Naive thymus-derived CD4-positive, alpha-beta T cell (primary cell): Measurements from ENCODE around the gene LRRC45. TPM values are rescaled to one million over a fixed set of nuclear protein-coding genes. Genes with fewer than 3 reads are reported as not detected.

Source experiments
- ATAC-seq: fragments of 150-1000 bp; cut with Tn5 transposase; 2 replicates; pipeline ENCODE4 v1.10.0; 2021; ENCODE audit warnings: mild to moderate bottlenecking, moderate library complexity
- CTCF ChIA-PET: fragments of 350-600 bp; sonication (Branson Sonifier 250); formaldehyde crosslinking; loops from one replicate; lab custom pipeline; 2021; ENCODE audit warnings: antibody characterized with exemption; lab: Charles Lee
- POLR2A ChIA-PET: fragments of 350-600 bp; sonication (Branson Sonifier 250); formaldehyde crosslinking; loops from one replicate; lab custom pipeline; 2021; ENCODE audit warnings: antibody characterized with exemption, inconsistent platforms; lab: Charles Lee
- DNase-seq, 9 donors: peaks; one replicate each; pipeline versions ENCODE4 v3.0.0 to v3.0.0-alpha.2; 2020 to 2022; ENCODE audit warnings: mixed read lengths in 1 of 9
- H3K27ac ChIP-seq: one replicate; pipeline ENCODE4 v1.7.0; 2013; ENCODE audit warnings: mild to moderate bottlenecking, low read depth, low read length, moderate library complexity
- H3K27me3 ChIP-seq, 2 donors: one replicate each; pipeline ENCODE4 v1.7.0; 2013; ENCODE audit warnings: low read length in 2 of 2, mild to moderate bottlenecking in 2 of 2, moderate library complexity in 2 of 2; ENCODE audit not compliant: control insufficient read depth in 2 of 2, insufficient read depth in 2 of 2
- H3K36me3 ChIP-seq, 3 experiments: 1 replicate in 2 of 3; 2 replicates in 1 of 3; pipeline ENCODE4 v1.7.0; 2013; ENCODE audit warnings: low read length in 3 of 3, mild to moderate bottlenecking in 3 of 3, moderate library complexity in 1 of 3; ENCODE audit not compliant: insufficient read depth in 3 of 3, control insufficient read depth in 2 of 3
- H3K4me1 ChIP-seq, 2 donors: one replicate each; pipeline ENCODE4 v1.7.0; 2013; ENCODE audit warnings: low read length in 2 of 2, mild to moderate bottlenecking in 2 of 2, moderate library complexity in 1 of 2; ENCODE audit not compliant: control insufficient read depth in 2 of 2, insufficient read depth in 2 of 2
- H3K4me3 ChIP-seq: 2 replicates; pipeline ENCODE4 v1.7.0; 2013; ENCODE audit warnings: mild to moderate bottlenecking, low read length
- H3K9me3 ChIP-seq, 3 experiments: 1 replicate in 2 of 3; 2 replicates in 1 of 3; pipeline ENCODE4 v1.7.0; 2013; ENCODE audit warnings: low read length in 3 of 3; ENCODE audit not compliant: control insufficient read depth in 2 of 3
- H3K27ac Mint-ChIP-seq, 9 donors: one replicate each; pipeline ENCODE4 v1.8.0; 2020 to 2022; ENCODE audit warnings: mixed read lengths in 9 of 9, mild to moderate bottlenecking in 8 of 9, moderate library complexity in 5 of 9, inconsistent platforms in 2 of 9
- H3K27me3 Mint-ChIP-seq, 5 donors: one replicate each; pipeline ENCODE4 v1.8.0; 2021 to 2022; ENCODE audit warnings: mixed read lengths in 5 of 5, mild to moderate bottlenecking in 1 of 5
- H3K36me3 Mint-ChIP-seq, 5 donors: one replicate each; pipeline ENCODE4 v1.8.0; 2020 to 2022; ENCODE audit warnings: mixed read lengths in 5 of 5, mild to moderate bottlenecking in 3 of 5, inconsistent platforms in 1 of 5
- H3K4me1 Mint-ChIP-seq, 7 donors: one replicate each; pipeline ENCODE4 v1.8.0; 2020 to 2022; ENCODE audit warnings: mixed read lengths in 7 of 7, mild to moderate bottlenecking in 3 of 7, inconsistent platforms in 1 of 7
- H3K4me3 Mint-ChIP-seq, 10 donors: one replicate each; pipeline ENCODE4 v1.8.0; 2020 to 2022; ENCODE audit warnings: mild to moderate bottlenecking in 10 of 10, mixed read lengths in 10 of 10, moderate library complexity in 6 of 10, inconsistent platforms in 2 of 10
- H3K9me3 Mint-ChIP-seq, 11 donors: one replicate each; pipeline ENCODE4 v1.8.0; 2020 to 2022; ENCODE audit warnings: mixed read lengths in 11 of 11, mild to moderate bottlenecking in 4 of 11, inconsistent platforms in 1 of 11, moderate library complexity in 1 of 11
- intact Hi-C, 2 donors: fragments of 100-400 bp; cut with micrococcal nuclease; formaldehyde crosslinking; loops; one replicate each; pipeline ENCODE4 v1.15.1; 2023
- polyA plus RNA-seq, 2 donors: library from polyadenylated mRNA; unstranded; fragments of 300-500 nt; fragmentation: Illumina TruSeq; gene quantifications; one replicate each; pipeline ENCODE4 v1.2.3, GENCODE V29; 2021
- total RNA-seq, 6 experiments: library from RNA in 5 of 6; stranded (reverse) in 5 of 6; gene quantifications; 1 replicate in 5 of 6; 2 replicates in 1 of 6; pipeline ENCODE4 v1.2.3 and lab custom pipeline; 2021 to 2026

The LRRC45 gene
- total and polyA plus RNA-seq, 7 experiments from 2014 or later: 4.1 to 39.1 (median 12.0) TPM

DNA sequence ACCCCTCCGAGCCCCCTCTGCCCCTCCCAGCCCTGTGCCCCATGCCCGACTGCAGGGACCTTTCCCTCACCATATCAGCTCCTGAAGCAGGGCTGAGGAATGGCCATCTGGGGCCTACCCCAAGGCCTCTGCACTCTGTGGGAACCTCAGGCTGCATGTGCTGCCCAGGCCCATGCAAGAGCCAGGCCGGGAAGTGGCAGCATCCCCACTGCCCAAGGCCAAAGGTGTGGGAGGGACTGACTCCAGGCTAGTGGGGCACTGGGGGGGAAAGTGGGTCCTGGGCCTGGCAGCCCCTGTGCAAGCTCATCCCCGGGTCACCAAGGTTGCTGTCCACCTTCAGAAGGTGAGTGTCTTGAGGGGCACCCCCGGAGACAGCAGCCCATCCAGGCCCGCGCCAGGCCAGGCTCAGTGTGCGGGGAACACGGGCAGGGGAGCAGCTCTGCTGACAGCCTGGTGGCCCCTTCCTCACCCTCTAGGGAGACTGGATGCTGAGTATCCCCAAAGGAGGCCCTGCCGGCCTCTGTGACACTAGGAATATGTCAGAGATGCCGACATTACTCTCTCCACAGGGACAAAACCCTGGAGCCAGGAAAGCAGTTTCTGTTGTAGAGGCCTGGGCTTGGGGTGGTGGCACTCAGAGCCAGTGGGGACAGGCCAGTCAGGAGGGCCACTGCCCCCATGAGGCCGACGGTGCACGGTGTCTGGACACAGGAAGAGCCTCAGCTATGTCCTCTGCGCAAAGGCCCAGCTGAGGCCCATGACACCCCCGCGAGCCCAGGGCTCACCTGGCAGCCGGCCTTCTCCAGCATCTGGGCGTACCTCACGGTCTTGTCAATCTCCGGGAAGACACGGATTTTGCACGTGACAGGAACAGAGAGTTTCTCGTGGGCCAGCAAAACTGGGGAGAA is 39.2 kb downstream of the LRRC45 start:
- H3K4me1 ChIP-seq: peaks cover 8 to 27% of the 10 kb centered on the region in 2 donors
- H3K36me3 ChIP-seq: peaks cover 0 to 65% (median 10%) of the 10 kb centered on the region in 3 experiments
- H3K27ac ChIP-seq: no peak overlapping the region
- H3K4me3 ChIP-seq: no peak overlapping the region
- Mint-ChIP-seq H3K4me3 (peak overlapping the region in 1 of 10 donors; percentile 44), H3K9me3 (no peaks in the 10 kb centered on the region), H3K36me3 (peaks cover 0 to 9% (median 0%) of the 10 kb centered on the region in 5 donors), H3K27ac (peak overlapping the region in 2 of 9 donors; percentile 33 to 51), H3K27me3 (no peaks in the 10 kb centered on the region), H3K4me1 (peaks cover 0 to 18% (median 10%) of the 10 kb centered on the region in 7 donors)
- DNase-seq (no peak), ATAC-seq (no peak)
- no peaks in the 10 kb centered on the region for H3K27me3 ChIP-seq
- intact Hi-C loops: no loop called here
- H3K9me3 ChIP-seq: no peaks in the 10 kb centered on the region
- CTCF ChIA-PET: no interaction called here
- POLR2A ChIA-PET: interaction anchor here (0.8 kb wide), 1 partner anchor 9 kb away, joined by 4 read pairs; no protein-coding TSS in a partner anchor

GRCh38 chr17:82062984-82063368 is 39.9 kb downstream of the LRRC45 start:
- Histone ChIP-seq H3K27ac (no peak overlapping the region), H3K9me3 (no peaks in the 10 kb centered on the region), H3K4me3 (no peak overlapping the region), H3K4me1 (peaks cover 8 to 27% of the 10 kb centered on the region in 2 donors), H3K36me3 (peaks cover 0 to 58% (median 7%) of the 10 kb centered on the region in 3 experiments), H3K27me3 (no peaks in the 10 kb centered on the region)
- peaks cover 0 to 5% (median 0%) of the 10 kb centered on the region in 5 donors for H3K36me3 Mint-ChIP-seq
- peak overlapping the region in 1 of 10 donors; percentile 44 for H3K4me3 Mint-ChIP-seq
- peaks cover 0 to 18% (median 10%) of the 10 kb centered on the region in 7 donors for H3K4me1 Mint-ChIP-seq
- ATAC-seq (no peak), DNase-seq (no peak)
- no peak overlapping the region for H3K27ac Mint-ChIP-seq
- no peaks in the 10 kb centered on the region for H3K9me3 Mint-ChIP-seq
- CTCF ChIA-PET: no interaction called here
- H3K27me3 Mint-ChIP-seq: no peaks in the 10 kb centered on the region
- intact Hi-C loops: no loop called here
- POLR2A ChIA-PET: interaction anchor here (1.7 kb wide), 1 partner anchor 64 kb away, joined by 6 read pairs; no protein-coding TSS in a partner anchor

GRCh38 chr17:82063424-82064415 is 40.6 kb downstream of the LRRC45 start:
- Histone ChIP-seq H3K36me3 (peaks cover 0 to 51% (median 7%) of the 10 kb centered on the region in 3 experiments), H3K4me1 (peaks cover 8 to 27% of the 10 kb centered on the region in 2 donors), H3K27ac (peak overlapping the region; percentile 19), H3K9me3 (no peaks in the 10 kb centered on the region), H3K4me3 (no peak overlapping the region), H3K27me3 (no peaks in the 10 kb centered on the region)
- Mint-ChIP-seq H3K4me1 (peaks cover 0 to 18% (median 10%) of the 10 kb centered on the region in 7 donors), H3K27me3 (no peaks in the 10 kb centered on the region), H3K36me3 (peaks cover 0 to 4% (median 0%) of the 10 kb centered on the region in 5 donors), H3K9me3 (no peaks in the 10 kb centered on the region), H3K4me3 (peak overlapping the region; percentile 47 to 81 (median 70)), H3K27ac (peak overlapping the region in 7 of 9 donors; percentile 21 to 76 (median 57))
- DNase-seq (peak in 1 of 9 donors; percentile 7), ATAC-seq (no peak)
- POLR2A ChIA-PET: interaction anchor here (1.7 to 3.9 kb wide), 2 partner anchors 11 to 63 kb away, joined by 6 to 54 read pairs; partner anchors contain the start of genes GPS1 and RFNG
- CTCF ChIA-PET: no interaction called here
- intact Hi-C loops: no loop called here

- Histone ChIP-seq H3K36me3 (peaks cover 0 to 42% (median 6%) of the 10 kb centered on the region in 3 experiments), H3K27me3 (no peaks in the 10 kb centered on the region), H3K27ac (peak overlapping the region; percentile 86), H3K4me1 (peaks cover 8 to 27% of the 10 kb centered on the region in 2 donors), H3K4me3 (peak overlapping the region; percentile 62), H3K9me3 (no peaks in the 10 kb centered on the region)
- peaks cover 0 to 4% (median 0%) of the 10 kb centered on the region in 5 donors for H3K36me3 Mint-ChIP-seq
- intact Hi-C loops: loop anchor here (1.0 kb wide), 6 partner anchors 13 to 62 kb away; partner anchors contain the start of genes DCXR (in 1 of the 2), FASN (in 1 of the 2), GPS1 (in 1 of the 2) and LRRC45 (in 1 of the 2)
- ATAC-seq (no peak), DNase-seq (peak in 1 of 9 donors; percentile 7)
- peaks cover 0 to 18% (median 10%) of the 10 kb centered on the region in 7 donors for H3K4me1 Mint-ChIP-seq
- ChIA-PET POLR2A (interaction anchor here (1.1 to 3.9 kb wide), 4 partner anchors 12 to 227 kb away, joined by 5 to 54 read pairs (median 6); partner anchors contain the start of genes CENPX, GPS1, LRRC45 and RFNG), CTCF (interaction anchor here (1.0 kb wide), 1 partner anchor 27 kb away, joined by 3 read pairs; the partner anchor contains the start of gene DCXR)
- H3K4me3 Mint-ChIP-seq: peak overlapping the region; percentile 47 to 81 (median 70)
- H3K27ac Mint-ChIP-seq: peak overlapping the region in 7 of 9 donors; percentile 38 to 82 (median 62)
- no peaks in the 10 kb centered on the region for H3K9me3 Mint-ChIP-seq
- H3K27me3 Mint-ChIP-seq: no peaks in the 10 kb centered on the region
These were observed 41.5 kb downstream of the LRRC45 start for GRCh38 chr17:82064433-82065192.

DNA sequence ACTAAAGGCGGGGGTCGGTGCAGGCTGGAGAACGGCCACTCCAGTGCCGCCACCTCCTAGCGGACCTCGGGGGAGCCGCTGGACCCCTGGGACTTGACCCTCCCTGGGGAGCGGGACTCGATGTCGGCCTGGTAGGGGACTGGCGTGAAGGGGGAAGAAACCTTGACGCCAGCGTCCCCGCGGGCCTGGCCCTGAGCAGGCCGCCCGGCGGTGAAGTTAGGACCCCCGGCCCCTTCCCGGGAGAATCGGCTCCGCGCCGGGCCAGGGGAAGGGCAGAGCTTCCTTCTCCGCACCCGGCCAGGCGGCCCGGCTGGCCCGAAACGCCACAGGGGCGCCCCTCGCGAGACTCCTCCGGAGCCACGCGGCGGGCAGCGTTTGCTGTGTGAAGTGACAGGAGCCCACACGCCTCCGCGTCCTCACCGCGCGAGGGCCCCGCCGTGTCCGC is 42.1 kb downstream of the LRRC45 start:
- peaks cover 8 to 27% of the 10 kb centered on the region in 2 donors for H3K4me1 ChIP-seq
- no peaks in the 10 kb centered on the region for H3K9me3 ChIP-seq
- Mint-ChIP-seq H3K36me3 (peaks cover 0 to 1% (median 0%) of the 10 kb centered on the region in 5 donors), H3K4me3 (peak overlapping the region in 9 of 10 donors; percentile 25 to 81 (median 71)), H3K9me3 (no peaks in the 10 kb centered on the region), H3K27me3 (no peaks in the 10 kb centered on the region), H3K27ac (peak overlapping the region in 5 of 9 donors; percentile 41 to 82 (median 60)), H3K4me1 (peaks cover 0 to 18% (median 10%) of the 10 kb centered on the region in 7 donors)
- intact Hi-C loops: loop anchor here (1.0 kb wide), 6 partner anchors 14 to 61 kb away; partner anchors contain the start of genes DCXR (in 1 of the 2), FASN (in 1 of the 2), GPS1 (in 1 of the 2) and LRRC45 (in 1 of the 2)
- H3K27ac ChIP-seq: peak overlapping the region; percentile 86
- peak overlapping the region; percentile 62 for H3K4me3 ChIP-seq
- no peaks in the 10 kb centered on the region for H3K27me3 ChIP-seq
- peaks cover 0 to 36% (median 4%) of the 10 kb centered on the region in 3 experiments for H3K36me3 ChIP-seq
- peak in 1 of 9 donors; percentile 9 for DNase-seq
- ChIA-PET POLR2A (interaction anchor here (1.1 to 3.9 kb wide), 7 partner anchors 13 to 227 kb away, joined by 5 to 54 read pairs (median 5); partner anchors contain the start of genes CENPX, GPS1, LRRC45 and RFNG), CTCF (interaction anchor here (0.6 to 1.0 kb wide), 2 partner anchors 28 to 479 kb away, joined by 3 read pairs; partner anchors contain the start of gene DCXR)
- peak; percentile 65 for ATAC-seq
